CD4-positive, alpha-beta T cell treated with Interleukin-21 for 1 hour (primary cell): ENCODE results near the gene XPNPEP1.

Source experiments
- DNase-seq: peaks from one replicate; pipeline ENCODE4 v3.0.0-alpha.2; 2020

The XPNPEP1 gene

DNA sequence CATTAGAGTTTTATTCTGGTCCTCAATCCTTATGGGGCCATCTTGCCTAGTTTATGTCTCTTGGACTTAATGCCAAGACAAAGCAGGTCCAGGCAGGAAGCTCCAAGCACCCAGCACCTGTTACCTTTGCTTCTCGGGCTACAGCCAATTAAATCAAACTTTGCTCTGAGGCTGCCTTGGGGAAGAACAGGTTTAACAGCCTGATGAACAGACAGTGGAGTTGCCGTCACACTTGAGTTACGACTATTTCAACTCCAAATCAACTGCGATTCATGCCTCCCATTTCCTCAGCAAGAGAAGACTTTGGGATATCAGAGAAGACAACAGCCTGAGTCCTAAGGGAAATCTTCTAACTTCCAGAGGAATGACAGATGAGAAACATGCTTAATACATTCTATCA, 62.2 kb downstream of the XPNPEP1 start:
- DNase-seq = no peak

DNA sequence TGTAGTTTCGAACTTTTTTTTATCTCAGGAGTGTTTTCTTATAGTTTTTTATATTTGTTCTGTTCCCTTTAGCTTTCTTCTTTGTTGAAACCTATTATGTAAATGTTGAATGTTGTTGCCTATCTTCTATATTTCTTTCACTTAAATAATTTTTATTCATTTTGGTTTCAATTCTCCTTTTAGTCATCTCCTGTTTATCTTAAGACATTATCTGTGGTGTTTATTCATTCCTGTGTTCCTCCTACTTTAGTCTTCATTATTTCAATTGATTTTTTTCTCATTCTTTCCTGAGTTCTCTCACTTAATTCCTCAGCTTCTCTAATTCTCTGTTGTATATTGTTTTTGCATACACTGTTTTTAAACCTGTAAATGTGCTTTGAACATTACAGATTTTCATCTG, 64.1 kb downstream of the XPNPEP1 start:
- DNase-seq = no peak

DNA sequence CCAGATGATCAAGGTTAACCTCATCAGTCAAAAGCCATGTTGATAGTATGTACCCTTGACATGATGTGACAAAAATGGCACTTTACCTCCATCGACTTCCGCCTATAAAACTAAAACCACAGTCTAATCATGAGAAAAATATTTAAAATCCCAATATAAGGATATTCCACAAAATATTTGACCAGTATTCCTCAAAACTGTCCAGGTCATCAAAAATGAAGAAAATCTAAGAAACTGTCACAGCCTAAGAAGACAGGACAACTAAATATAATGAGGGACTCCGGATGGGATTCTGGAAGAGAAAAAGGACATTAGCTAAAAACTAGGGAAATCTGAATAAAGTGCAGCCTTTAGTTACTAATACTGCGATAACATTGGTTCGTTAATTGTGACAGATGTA, 67.6 kb downstream of the XPNPEP1 start:
- no peak for DNase-seq

DNA sequence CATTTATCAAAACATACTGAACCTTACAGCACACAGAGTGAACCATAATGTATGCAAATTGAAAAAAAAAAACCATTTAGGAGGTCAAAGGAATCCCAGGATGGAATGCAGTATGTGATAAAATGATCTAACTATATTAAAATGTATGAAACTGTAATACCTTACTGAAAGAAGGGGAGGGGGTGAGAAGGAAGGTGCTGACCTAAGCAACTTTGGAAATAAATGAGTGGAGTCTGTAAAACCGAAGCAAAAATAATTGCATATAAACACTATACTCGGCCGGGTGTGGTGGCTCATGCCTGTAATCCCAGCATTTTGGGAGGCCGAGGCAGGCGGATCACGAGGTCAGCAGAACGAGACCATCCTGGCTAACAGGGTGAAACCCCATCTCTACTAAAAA, 69.4 kb downstream of the XPNPEP1 start:
- no peak for DNase-seq

DNA sequence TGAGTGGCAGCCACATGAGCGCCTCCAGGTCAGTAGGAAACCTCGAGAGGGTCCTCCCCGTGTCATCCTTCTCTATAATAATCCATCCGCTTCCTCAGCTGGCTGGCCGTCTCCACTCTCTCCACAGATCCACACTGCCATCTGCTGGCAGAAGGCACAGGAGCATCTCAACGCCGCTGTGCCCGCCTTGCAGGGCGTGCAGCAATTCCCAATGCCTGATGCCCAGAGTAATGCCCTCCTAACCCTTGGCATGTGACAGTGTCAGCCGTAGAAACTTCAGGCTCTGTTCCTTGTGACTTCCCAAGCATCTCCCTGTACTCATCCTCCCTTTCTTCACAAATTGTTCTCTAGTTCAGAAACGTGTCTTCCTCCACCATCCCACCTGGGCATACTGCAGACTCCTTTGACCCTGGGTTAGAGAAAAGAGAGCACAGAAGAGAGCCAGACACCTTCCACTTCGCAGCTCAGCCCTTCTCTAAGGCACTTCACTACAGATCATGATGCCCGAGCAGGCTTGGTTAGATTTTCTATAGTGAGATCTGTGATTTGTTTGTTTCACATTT, 70.8 kb downstream of the XPNPEP1 start:
- DNase-seq = peak; percentile 65

DNA sequence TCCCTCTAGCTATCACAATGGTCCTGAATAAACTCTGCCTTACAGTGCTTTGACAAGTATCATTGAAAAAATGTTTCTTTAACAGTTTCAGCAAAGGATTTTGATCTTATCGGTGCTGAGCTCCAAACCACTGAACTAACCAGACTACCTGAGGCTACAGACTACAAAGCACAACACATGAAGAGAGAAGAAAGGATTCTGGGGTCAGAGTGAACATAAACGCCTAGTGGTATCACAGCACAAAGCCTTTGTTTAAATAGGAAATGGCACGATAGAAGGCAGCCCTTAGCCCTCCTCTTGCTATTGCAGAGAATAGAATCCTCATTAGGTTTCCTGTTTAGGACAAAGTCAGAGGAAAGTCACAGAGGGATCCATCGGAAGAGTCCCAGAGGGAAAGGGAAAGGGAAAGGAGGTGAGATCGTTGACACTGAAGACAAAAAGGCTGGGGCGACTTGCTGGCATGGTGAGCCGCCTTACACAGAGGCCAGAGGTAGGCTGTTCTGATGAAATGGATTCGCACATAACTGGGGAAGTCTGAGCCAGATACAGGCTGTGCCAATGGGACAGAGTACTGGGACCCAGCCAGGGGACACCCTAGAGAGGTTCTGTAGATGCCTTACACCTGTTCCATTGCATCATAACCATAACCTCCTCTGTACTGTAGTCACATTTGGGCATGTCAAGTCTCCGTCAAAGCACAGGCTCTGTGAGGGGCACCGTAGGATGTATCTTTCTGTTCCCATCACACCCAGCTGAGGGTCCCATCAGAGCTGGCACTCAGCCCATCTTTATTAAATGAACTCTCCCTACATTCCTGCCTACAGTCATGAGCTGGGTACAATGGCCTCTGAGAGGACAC, 71.5 kb downstream of the XPNPEP1 start:
- no peak for DNase-seq

DNA sequence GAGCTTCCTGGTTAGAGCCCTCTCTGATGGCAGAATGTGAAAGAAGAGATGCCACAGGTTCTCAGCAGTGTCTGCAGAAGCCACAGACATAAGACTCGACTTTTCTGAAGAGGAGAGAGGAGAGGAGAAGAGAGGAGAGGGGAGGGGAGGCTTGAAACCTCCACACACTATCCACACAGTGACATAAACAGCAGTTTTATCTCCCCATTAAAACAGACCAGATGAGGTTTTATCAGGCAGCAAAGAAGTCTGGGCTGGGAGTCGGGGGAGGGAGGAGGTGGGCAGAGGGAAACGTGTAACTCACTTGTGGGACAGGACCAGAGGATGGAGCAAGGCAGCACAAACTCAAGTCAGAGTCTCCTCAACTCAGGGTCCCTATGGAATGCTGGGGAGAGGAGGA, 76.5 kb downstream of the XPNPEP1 start:
- DNase-seq = no peak

DNA sequence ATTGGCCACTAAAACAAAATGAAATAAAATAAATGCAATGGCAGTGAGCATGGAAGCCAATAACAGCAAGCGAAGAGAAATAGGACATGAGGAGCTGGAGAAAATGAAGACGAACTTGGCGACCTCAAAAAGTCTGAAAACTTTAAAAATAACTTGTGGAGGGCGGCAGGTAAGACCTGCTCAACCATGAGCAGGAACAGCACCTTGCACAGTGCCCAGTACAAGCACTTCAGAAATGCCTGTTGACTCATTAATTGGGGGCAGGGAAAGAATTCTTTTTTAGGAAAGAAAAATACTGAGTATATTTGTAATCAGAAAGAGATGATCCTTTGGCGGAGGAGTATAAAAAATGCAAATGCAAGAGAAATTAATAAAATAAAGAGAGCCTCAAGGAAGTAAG, 78.0 kb downstream of the XPNPEP1 start:
- no peak for DNase-seq

DNA sequence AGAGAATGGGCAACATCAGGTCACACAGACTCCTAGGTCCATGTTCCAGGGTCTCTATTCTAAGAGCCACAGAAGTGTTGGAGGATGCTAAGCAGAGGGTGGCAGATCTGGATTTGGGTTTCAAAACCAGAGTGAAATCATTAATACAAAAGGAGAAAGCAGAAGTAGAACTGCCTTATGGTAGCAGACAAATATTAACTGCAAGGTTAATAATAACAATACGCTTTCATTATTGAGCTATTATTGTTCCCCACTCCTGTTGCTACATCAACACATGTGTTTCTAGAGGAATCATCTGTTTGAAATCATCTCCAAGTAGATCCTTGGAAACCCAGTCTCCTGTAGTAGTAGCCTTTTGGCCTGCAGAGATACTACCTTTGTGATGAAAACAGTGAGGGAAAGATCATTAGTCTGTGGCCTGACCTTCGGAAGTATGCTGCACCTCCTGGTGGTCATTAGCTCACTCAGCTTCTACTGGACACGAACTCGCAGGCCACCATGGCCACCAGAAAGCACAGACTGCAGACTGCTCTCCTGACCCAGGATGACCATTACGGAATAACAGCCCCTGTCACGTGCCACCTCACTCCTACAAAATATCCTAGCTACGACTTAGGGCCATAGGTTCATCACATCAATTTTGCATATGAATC, 84.6 kb downstream of the XPNPEP1 start:
- no peak for DNase-seq

DNA sequence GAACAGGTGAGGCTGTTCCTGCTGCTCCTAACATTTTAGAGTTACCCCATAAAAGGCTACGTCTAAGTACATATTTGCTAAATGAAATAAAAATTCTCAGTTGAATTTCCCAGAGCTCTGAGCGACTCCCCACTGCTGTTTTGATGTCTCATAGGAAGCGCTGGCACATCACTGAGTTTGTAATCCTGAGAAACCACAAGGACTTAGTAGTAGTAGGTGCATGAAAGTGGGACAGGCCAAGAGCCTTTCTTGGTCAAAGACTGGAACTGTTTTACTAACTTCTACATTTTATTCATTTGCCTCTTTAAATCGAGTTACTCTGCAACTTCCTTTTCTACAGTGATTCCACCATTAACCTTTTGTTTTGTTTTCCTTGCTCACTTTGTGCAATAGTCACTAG, 85.9 kb downstream of the XPNPEP1 start:
- DNase-seq = no peak

DNA sequence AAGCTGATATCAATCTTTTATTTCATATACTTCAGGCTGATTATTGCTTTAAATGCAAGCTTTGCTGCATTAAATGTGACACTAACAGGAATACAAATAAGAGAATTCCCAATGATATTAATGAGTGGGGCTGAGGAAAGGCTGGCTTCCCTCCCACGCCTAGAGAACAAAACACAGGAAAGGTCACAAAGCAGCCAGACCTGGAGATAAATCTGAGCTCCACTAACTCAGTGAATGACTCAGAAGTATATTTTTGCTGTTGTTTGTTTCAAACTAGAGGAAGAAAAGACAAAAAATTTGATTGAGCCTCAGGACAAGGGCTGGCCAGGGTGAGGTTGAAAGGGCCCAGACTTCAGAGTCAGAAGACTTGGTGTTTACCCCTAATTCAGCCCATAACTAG, 88.1 kb downstream of the XPNPEP1 start:
- DNase-seq = no peak

DNA sequence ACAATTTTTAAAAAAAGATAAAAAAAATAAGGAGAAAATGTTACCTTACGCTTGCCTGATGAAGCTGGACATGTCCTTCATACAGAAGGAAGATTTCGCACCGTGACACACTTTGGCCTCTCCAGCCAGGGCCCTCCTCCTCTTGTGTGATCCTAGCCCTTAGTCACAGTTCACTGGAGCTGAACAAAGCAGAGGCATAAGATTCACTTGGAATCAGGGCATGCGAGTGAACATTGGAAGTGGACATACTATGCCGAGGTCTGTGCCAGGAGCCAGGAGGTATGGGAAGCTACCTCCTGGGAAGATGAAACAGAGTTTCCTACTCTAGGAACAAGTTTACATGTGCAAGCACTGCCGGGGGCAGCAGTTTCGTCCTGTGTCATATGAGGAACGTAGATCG, 91.5 kb downstream of the XPNPEP1 start:
- no peak for DNase-seq

DNA sequence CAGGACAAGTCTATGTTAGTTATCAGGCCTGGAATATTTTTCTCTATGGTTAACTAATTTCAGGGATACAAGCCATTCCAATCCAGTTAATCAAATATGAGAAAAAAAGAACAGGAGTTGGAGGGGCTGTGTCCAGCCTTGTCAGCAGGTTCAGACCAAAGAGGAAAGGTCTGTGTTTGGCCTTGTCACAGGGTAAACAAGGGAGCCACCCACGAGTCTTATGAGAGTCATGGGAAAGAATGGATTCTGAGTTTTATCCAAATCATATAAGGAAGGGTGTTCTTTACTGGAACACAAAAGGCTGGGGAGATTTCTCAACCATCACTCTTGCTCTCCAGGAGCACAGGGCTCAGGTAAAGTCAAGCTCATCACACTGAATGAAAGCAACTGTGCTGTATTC, 99.1 kb downstream of the XPNPEP1 start:
- DNase-seq = no peak

DNA sequence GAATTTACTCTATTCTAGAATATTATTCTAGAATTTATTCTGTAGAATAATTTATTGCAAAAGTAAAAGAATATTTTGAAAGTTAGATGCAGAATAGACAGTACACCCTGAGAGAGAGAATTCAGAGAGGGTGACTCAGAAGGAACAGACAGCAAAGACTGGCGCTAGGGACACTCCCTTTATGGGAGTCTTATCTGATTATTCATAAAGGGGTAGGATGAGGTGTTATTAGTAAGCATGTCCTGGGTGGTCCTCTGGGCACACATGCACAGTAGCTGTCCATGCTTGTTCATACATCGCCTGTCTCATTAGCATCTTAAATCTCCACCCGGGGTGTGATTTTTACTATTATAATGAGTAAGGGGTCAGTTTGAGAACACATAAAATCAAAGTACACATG, 100.1 kb downstream of the XPNPEP1 start:
- no peak for DNase-seq

DNA sequence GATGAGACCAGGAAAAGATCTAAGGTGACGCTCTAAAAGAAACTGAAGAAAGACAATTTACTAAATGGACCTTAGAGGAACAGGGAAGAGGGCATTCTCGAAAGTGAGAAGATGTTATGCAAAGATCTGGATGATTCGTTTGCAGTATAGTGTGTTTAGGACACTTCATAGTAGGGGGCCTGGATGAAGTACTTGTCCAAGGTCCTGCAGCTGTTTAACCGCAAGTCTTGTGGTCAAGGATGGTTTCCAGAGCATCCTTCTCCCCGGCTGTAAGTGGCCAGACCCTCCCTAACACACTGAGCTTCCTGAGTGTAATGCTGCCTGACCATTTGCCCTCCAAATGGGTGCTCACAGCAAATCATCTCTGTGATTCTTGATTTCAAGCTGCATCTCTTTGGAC, 101.6 kb downstream of the XPNPEP1 start:
- DNase-seq = no peak

DNA sequence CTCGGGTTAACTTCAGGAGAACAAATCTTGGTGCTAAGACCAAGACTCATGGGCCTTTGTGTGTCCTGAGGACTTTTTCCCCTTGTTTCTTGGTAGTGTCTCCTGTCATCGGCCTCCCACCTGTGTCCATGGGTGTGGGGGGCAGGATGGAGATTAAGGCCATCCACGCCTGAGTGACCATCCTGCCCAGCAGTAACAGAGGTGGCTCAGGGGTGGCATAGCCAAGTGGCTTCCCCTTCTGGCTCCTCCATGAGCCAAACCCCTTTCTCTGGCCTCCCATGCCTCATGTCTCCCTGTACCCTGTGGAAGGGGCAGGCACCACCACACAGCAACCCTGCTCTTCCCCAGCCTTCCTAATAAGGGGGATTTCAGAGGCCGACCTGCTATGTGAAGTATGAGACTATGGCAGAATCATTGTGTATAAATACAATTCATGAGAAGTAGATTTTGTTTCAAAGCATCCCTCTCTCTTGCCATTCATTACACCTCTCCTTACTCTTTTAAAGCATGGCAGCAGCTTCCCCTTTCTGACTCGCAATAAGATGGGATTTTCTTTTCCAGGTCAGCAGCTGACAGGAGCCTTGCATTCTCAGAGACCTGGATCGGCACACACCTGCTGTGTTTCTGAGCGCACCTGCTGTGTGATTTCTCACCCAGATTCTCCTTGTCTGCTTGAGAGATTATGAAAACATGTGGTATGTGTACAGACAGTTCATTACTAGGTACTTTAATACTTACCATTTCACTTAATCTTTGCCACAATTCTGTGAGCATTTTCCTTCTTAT, 102.5 kb downstream of the XPNPEP1 start:
- DNase-seq = no peak

DNA sequence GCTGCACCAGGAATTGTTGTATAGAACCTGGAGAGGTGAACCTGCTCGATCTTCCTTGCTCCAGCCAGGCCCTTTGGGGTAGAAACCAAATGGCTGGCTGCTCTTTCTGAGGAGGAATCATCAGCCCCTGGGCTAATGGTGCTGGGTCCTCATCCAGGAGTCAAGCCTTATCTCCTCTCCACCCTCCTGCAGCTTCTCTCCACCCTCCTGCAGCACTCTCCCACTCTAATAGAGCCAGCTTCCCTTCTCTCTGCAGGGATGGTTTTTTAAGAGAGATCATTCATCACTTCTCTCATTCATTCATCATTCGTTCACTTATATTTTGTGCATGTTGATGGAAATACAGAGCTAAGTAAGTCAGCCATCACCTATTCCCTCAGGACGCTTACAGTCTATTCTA, 103.5 kb downstream of the XPNPEP1 start:
- DNase-seq = no peak
